ENCODE measurements around the gene ABI3. TPM values are rescaled to one million over a fixed set of nuclear protein-coding genes. Genes with fewer than 3 reads are reported as not detected.

The ABI3 gene
- total RNA-seq, 1 experiment from 2014 or later: 0.29 TPM

DNA sequence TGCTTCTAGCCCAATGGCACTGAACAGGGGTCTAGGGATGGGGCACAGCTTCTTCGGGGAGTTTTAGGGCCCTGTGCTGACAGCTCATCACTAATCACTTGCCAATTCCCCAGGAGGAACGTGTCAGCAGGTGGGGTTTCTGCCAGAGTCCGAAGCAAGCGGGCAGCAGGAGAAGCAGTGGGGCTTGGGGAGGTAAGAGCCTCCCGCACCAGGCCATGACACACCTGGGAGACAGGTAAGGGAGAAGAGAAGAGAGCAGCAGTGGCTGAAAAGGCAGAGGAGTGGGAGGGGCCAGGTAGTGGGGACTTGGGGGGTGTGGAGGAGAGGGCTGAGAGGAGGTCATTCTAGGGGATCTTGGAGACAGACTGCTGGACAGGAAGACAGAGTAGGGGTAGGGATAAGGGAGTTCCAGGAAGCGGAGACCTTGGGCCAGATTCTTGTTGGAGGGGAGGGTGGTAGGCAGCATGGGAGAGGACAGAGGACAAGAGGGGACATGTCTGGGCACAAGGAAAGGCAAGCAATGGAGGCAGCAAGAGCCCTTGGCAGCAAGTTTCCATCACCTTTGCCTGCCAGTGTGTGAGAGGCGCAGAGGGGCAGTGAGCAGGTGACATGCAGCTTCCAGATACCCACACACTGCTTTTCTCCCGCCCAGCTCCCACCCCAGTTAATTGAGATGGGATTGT lies 15.2 kb downstream of the ABI3 start:
- DNase-seq (ENCODE audit: low read depth): no peak

DNA sequence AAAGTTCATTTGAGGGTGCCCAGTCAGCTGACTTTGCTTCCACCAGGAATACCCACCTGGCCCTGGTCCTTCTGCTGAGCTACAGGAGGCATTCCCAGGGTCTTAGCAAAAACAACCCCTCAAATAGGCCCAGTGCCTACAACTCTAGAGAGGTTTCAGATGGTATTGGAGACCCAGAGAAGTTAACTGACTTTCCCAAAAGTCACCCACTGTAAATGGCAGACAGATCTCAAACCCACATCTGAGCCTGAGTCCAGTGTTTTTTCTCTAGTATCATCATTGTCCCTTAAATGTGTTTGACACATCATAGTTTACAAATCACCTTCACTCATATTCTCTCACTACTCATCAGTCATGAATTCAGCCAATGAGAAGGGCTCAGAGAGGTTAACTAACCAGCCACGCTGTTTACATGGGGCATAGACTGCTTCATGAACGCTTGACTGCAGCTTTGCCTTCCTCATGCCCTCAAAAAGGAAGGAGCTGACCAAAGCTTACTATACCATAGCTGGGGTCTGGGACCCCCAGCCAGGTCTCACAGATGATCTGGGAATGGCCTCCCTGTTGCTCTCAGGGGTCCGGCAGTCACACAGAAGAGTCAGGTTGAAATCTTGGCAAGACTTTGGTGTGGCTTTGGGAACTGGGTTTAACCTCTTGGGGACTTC lies 16.4 kb downstream of the ABI3 start:
- no peak for DNase-seq (ENCODE audit: low read depth)

DNA sequence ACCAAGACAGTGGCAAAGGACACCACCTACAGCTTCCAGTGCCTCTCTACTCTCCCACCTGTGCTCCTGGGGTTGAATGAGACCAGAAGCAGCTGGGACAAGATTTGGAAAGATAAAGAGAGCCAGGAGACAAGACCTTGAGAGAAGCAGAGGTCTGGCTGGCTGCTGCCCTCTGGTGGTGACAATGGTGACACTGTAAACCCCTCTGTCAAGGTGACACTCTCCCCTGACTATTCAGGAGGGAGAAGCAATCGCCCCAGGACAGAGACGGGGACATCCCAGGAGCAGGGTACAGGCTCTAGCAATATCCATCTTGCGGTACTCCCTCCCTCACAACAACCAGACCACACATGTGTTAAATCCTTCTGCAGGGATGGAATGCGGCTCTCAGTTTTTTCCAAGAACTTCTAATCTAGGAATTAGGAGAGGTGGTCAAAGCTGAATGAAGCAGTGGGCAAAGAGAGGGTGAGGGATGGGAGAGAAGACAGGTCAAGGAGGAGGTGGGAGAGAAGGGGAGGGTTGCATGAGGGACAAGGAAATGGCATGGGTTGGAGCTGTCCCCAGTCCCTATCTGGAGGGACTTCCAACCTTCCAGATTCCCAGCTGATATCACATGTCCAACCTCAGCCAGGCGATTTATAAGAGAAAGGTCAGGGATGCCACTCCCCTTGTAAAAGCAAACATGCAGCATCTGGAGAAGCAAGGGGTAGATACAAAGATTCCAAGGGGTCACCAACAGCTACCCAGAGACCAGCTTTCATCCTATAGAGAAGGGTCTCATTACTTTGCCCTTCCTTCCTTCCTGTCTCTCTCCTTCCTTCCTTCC lies 17.1 kb downstream of the ABI3 start:
- DNase-seq (ENCODE audit: low read depth): peak; percentile 70

DNA sequence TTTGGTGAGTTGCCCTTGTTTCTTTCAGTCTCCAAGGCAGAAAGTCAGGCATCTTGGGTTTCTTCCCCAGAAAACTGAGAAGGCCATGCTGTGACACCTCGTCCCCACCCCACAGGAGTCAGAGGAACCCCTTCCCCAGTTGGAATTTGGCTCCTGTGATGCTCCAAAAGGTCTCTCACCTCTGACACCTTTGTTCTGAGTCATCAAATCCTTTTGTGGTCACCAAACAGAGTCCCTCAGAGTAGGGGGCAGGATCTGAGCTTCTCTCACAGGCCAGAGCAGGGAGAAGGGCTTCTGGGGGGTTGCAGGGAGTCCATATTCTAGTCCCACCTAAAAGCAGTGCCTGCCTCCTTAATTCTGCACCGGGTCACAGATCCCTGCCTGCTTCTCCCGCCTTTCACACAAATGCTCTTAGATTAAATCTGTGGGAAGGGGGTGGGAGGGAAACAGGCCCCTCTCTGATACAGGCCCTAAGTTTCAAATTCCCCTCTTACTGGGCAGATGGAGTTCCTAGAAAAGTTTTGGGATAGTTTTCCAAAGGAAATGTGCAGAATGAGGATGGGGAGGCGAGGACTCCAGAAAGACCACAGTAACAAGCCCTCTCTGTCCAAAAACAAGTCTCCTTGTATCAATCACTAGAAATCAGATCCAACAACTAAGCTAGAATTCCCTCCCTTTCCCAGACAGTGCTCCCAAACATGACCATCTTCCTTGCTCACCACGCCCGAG lies 18.7 kb downstream of the ABI3 start:
- no peak for DNase-seq (ENCODE audit: low read depth)

DNA sequence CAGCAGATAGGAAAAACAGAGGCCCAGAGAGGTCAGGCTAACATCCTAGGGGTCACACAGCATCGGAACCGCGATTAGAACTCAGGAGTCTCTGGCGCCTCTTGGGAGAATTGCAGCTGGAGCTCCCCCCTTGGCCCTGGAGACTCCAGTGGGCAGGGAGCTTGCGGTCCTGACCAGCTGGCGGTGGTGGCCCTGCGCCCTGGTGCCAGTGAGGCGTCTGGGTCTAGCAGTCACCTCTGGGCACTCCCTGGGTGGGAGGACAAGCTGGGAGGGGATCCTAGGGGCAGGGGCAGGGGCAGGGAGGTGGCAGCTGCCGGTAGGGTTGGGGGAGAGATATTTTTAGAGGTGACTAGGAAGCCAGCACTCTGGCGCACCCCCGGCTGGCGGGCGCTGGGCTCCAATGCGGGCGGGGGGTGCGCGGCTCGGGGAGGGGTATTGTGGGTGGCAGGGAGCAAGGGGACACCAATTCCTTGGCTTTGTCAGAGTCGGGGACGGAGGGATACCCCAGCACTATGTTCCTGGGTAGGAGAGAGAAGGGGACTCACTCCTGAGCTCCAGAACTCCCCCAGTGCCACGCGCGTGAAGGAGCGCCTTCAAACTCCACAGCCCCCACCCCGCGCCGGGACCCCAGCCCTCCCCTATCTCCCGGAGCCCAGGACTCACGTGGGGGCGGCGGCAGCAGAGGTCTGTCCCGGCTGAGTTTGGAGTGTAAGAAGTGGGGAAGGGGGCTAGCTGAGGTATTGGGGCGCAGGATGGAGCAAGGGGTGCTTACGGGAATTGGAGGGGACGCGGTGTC lies 19.5 kb downstream of the ABI3 start:
- no peak for DNase-seq (ENCODE audit: low read depth)

DNA sequence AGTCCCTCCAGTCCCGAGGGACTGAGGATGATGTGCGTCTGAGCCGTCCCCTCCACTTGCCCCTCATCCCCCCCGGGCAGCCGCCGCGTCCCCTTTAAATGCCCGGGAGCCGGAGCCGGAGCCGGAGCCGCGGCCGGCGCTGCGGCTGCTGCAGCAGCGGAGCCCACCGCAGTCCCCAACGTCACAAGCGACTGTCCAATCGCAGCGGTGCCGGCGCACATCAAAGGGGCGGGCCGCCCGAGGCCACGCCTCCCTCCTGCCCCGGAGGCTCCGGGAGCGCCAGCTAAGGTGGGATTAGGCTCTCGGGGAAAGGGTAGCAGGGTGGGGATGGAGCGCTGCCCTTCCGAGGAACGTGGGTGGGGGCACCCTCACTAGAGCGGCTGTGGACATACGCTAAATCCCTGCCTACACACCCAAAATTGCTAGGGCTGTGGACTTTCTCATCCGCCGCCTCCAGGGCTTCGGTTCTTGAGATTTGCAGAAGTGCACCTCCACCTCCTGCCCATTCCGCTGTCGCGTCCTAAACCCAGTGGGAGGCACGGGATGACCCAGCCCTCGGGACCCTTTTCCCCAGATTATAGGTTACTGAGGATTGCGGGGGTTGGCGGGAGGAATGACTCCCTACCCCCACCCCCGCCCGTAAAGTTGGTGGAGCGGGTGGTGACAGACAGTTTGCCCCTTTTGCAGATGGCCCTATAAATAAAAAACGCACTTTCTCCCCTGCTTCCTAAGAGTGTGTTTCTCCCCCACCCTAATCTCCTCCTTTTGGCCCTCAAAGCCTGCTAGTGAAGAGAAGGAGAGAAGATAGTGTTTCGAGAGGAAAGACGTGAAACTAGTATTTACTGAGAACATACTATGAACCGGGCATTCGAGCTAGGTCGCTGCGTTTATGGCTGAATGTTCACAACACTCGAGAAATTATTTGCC lies 20.4 kb downstream of the ABI3 start, which contains the start of gene PHOSPHO1:
Gene PHOSPHO1, minus strand, starts transcription at position 152 of the 927 bp plus-strand sequence. CDS start 4,096 bp downstream, outside the sequence.
- DNase-seq (ENCODE audit: low read depth): peak; percentile 89

DNA sequence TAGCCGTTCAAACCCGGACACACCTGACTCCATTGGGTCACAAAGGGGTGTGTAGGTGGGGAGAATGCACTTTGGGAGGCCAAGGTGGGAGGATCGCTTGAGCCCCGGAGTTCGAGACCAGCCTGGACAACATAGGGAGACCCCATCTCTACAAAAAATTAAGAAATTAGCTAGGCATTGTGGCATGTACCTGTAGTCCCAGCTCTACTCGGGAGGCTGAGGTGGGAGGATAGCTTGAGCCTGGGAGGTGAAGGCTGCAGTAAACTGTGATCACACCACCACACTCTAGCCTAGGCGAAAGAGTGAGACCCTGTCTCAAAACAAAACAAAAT lies 21.0 kb downstream of the ABI3 start:
- no peak for DNase-seq (ENCODE audit: low read depth)

DNA sequence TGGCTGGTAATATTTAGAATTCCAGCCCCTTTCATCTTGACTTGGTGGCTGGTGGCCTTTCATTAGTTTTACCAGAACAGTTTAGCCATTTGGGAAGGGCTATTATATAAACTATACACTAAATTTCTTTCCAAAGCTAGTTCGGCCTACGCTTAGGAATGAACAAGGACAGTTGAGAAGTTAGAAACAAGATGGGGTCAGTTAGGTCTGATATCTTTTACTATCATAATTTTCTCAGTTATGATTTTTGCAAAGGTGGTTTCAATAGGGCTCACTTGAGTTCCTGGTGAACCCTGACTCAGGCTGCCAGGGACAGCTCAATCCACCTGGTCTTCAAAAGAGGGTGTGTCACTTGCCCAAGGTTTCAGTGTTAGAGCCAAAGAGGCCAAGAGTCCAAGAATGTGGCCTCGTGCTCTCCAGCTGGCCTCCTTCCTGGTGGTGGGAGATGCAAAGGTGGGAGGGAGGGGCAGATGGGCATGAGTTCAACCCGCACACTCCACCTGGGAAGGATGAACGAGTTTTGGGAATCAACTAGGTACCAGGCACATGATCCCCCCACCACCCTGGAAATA lies 24.1 kb downstream of the ABI3 start:
- DNase-seq (ENCODE audit: low read depth): no peak

DNA sequence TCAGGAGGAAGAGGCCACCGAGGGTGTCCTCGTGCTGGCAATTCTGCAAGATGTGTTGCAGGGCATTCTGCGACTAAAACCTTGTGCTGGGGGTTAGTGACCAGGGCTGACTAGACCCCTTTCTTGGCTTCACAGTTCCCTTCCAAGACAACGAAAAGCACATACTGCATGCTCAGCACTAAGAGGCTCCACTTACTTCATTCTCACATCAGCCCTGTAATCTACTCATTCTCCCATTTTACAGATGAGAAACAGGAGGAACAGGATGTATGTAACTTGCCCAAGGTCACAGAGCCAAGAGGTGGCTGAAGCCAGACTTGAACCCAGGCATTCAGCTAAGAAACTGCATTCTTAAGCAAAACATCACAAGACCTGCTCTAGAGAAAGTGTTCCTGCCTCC lies 25.4 kb downstream of the ABI3 start:
- no peak for DNase-seq (ENCODE audit: low read depth)

DNA sequence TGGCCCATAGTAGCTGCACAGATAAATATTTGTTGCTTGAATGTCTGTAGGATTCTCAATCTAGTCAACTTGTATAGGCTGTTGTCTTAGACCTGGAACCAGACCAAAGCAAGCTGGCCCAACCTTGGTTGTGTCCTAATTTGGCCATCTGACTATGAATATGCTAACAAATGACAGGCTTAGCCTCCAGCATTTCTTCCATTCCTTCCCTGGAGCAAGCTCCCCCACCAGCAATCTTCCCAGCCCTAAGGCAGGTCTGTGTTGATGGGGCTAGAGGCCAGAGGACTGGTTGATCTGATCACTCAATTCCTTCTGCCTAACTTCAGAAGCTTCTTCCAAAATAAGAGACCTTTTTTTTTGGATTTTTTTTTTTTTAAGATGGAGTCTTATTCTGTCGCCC lies 29.5 kb downstream of the ABI3 start:
- no peak for DNase-seq (ENCODE audit: low read depth)

DNA sequence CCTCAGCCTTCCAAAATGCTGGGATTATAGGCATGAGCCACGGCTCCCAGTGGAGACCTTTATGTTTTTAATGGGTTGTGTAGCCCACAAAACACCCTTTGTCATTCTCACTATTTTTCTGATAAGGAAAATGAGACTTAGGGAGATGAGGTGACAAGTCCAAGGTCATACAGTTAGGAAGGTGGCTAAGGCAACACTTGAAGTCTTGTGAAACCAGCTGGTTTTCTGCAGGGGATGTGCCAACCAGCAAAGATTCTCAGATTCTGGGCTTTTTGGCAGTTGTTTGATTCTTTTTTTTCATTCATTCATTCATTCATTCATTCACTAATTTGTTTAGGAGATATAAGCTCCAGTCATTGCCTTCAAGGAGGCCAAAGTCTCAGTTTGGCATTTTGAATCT lies 30.1 kb downstream of the ABI3 start:
- DNase-seq (ENCODE audit: low read depth): no peak

DNA sequence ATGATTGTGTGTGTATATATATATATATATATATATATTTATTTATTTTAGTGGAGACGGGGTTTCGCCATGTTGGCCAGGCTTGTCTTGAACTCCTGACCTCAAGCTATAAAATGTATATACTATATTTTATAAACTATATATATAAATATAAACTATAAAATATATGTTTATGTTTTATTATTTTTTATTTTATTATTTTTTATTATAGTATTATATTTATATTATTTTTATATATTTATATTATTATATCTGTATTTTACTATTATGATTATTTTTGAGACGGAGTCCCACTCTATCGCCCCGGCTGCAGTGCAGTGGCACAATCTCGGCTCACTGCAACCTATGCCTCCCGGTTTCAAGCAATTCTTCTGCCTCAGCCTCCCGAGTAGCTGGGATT lies 30.5 kb downstream of the ABI3 start:
- no peak for DNase-seq (ENCODE audit: low read depth)

DNA sequence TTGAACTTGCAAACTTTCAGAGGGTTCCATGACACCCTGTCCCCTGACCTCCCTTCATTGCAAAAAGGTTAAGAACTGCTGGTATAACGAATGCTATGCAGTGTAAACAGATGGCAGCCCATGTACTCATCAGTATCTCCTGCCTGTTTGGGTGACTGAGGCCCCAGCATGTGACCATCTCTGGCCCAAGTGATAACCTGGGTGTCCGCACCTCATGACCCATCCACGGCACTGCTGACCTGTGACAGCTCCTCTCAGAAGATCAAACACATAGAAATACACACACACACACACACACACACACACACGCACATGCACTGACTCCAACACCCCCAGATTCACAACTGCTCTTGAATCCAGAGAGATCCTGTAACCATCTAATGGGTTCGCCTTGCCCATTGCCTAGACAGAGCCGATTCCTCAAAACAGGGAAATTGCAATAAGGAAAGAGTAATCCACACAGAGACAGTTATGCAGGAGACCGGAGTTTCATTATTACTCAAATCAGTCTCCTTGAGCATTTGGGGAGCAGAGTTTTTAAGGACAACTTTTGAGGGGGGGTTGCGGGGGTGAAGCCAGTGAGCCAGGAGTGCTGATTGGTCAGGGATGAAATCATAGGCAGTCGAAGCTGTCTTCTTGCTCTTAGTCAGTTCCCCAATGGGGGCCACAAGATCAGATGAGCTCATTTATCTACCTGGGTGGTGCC lies 31.3 kb downstream of the ABI3 start:
- DNase-seq (ENCODE audit: low read depth): no peak

DNA sequence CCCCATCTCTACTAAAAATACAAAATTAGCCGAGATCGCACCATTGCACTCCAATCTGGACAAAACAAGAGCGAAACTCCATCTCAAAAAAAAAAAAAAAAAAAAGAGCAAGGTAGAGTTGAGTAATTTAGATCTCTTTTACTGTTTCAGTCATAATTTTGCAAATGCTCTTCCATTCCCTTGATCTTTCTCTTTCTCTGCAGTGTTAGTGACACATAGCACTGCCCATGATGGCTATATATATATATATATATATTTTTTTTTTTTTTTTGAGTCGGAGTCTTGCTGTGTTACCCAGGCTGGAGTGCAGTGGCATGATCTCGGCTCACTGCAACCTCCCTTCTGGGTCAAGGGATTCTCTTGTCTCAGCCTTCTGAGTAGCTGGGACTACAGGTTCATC lies 32.3 kb downstream of the ABI3 start:
- DNase-seq (ENCODE audit: low read depth): no peak

DNA sequence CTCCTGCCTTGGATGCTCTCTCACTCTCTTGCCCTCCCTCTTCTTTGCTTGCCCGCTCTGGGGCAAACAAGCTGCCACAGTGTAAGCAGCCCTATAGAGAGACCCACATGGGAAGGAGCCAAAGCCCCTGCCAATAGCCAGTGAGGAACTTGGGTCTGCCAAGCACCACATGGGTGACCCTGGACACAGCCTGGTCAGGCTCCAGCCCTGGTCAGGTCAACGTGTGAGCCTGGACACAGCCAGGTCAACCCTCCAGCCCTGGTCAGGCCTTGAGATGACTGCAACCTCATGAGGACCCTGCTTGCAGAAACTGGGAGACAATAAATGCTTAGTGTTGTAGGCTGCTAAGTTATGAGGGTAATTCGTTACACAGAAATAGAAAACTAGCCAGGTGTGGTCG lies 34.3 kb downstream of the ABI3 start:
- DNase-seq (ENCODE audit: low read depth): no peak

DNA sequence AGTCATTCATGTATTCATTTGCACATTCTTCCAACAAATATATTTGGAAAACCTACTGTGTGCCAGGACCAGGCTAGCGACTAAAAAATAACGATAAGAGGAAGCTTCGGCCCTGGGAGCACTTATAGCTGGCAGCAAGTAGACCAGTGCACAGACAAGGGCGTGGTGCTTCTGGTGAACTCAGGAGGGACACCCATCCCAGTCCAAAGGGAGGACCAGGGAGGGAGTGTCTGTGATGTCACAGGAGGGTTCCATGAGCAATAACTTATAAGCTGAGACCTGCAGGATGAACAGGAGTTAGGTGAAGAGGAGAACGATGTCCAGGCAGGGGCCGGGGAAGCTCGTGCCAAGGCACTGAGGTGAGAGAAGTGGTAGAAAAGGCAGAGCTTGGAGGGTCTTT lies 37.4 kb downstream of the ABI3 start:
- no peak for DNase-seq (ENCODE audit: low read depth)

DNA sequence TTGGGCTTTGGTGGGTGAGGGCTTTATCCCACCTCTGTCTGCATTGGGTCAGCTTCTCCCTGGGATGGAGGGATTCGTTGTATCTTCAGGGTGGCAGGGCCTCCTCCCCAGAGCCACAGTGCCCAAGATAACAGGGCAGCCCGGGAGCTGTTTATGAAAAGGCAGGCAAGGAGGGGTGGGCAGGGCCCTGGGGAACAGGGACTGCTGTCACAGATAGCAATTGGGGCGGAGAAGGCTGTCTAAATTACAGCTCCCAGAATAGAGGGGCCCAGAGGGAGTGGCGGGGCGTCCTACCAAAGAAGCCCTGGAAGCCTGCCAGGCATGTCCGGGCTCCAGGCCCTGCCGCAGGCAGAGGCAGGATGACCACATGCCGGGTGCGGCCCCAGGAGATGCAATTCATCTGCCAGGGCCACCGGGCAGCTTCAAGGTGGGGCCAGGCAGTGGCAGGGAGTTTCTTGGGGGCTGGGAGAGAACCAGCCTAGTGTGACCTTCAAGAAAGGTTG lies 38.8 kb downstream of the ABI3 start:
- no peak for DNase-seq (ENCODE audit: low read depth)

DNA sequence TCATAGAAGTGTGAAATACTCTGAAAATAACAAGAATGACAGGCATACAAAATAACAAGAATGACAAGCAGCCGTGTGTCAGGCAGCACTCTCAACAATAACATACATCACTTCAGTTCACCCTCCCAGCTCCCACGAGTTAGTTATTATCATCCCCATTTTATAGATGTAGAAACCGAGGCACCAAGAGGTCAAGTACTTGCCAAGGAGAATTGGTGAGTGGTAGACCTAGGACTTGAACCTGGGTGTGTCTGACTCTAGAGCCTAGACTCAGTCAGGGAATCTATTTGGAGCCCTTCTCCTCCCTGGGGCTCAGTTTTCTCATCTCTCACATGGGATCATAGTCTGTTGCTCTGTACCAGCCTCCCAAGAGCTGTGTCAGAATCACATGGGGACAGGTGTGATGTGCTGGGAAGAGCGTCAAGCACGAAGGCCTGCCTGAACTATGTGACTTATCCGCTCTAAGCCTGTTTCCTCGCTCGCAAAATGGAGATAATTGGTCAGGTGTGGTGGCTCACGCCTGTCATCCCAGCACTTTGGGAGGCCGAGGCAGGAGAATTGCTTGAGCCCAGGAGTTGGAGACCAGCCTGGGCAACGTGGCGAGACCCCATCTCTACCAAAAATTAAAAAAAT lies 39.5 kb downstream of the ABI3 start:
- DNase-seq (ENCODE audit: low read depth): no peak
